Activated naive CD4-positive, alpha-beta T cell treated with anti-CD3 and anti-CD28 coated beads, Interleukin-2, amount 50 U/mL, for 24 hours (primary cell): ENCODE data around the gene AIFM1.
A peak's percentile ranks its signal among the peaks of the same experiment; 100 is the strongest.

ENCODE experiments used
- H3K27ac Mint-ChIP-seq: one replicate; pipeline ENCODE4 v1.8.0; 2021; ENCODE audit warnings: mild to moderate bottlenecking, mixed read lengths
- H3K27me3 Mint-ChIP-seq: one replicate; pipeline ENCODE4 v1.8.0; 2021; ENCODE audit warnings: mixed read lengths
- H3K36me3 Mint-ChIP-seq: one replicate; pipeline ENCODE4 v1.8.0; 2021; ENCODE audit warnings: mixed read lengths
- H3K4me1 Mint-ChIP-seq: one replicate; pipeline ENCODE4 v1.8.0; 2021; ENCODE audit warnings: mixed read lengths
- H3K4me3 Mint-ChIP-seq: one replicate; pipeline ENCODE4 v1.8.0; 2021; ENCODE audit warnings: mild to moderate bottlenecking, mixed read lengths
- H3K9me3 Mint-ChIP-seq: one replicate; pipeline ENCODE4 v1.8.0; 2021; ENCODE audit warnings: mixed read lengths

The AIFM1 gene

GRCh38 chrX:130174045-130174704 is 8.5 kb upstream of the AIFM1 start:
- Mint-ChIP-seq H3K27me3 (no peaks in the 10 kb centered on the region), H3K36me3 (peaks cover 2% of the 10 kb centered on the region), H3K4me3 (peak overlapping the region; percentile 93), H3K27ac (peak overlapping the region; percentile 94), H3K9me3 (no peaks in the 10 kb centered on the region), H3K4me1 (peaks cover 54% of the 10 kb centered on the region)

- Mint-ChIP-seq H3K4me3 (peak overlapping the region; percentile 93), H3K4me1 (peaks cover 54% of the 10 kb centered on the region), H3K27ac (peak overlapping the region; percentile 94), H3K36me3 (peaks cover 2% of the 10 kb centered on the region), H3K9me3 (no peaks in the 10 kb centered on the region), H3K27me3 (no peaks in the 10 kb centered on the region)
Measured at GRCh38 chrX:130173190-130173895, 7.7 kb upstream of the AIFM1 start.

- Mint-ChIP-seq H3K4me1 (peaks cover 44% of the 10 kb centered on the region), H3K9me3 (no peaks in the 10 kb centered on the region), H3K27ac (peak overlapping the region; percentile 94), H3K4me3 (peak overlapping the region; percentile 93), H3K27me3 (no peaks in the 10 kb centered on the region), H3K36me3 (no peaks in the 10 kb centered on the region)
Measured at GRCh38 chrX:130172127-130172845, 6.6 kb upstream of the AIFM1 start.

- Mint-ChIP-seq H3K4me1 (peaks cover 44% of the 10 kb centered on the region), H3K36me3 (no peaks in the 10 kb centered on the region), H3K9me3 (no peaks in the 10 kb centered on the region), H3K27me3 (no peaks in the 10 kb centered on the region), H3K27ac (peak within 1 kb of the TSS; percentile 94), H3K4me3 (peak within 1 kb of the TSS; percentile 93)
Measured at GRCh38 chrX:130171446-130172126, 5.9 kb upstream of the AIFM1 start, which contains the start of gene RAB33A. Gene RAB33A (plus strand): TSS chrX:130171962. CDS start chrX:130172063, 101 bp downstream.

GRCh38 chrX:130170752-130171445 is 5.3 kb upstream of the AIFM1 start:
- Mint-ChIP-seq H3K36me3 (no peaks in the 10 kb centered on the region), H3K27ac (peak overlapping the region; percentile 65), H3K4me1 (peaks cover 42% of the 10 kb centered on the region), H3K27me3 (no peaks in the 10 kb centered on the region), H3K4me3 (peak overlapping the region; percentile 93), H3K9me3 (no peaks in the 10 kb centered on the region)

GRCh38 chrX:130167040-130167439 is 1.4 kb upstream of the AIFM1 start:
- H3K27me3 Mint-ChIP-seq = no peaks in the 10 kb centered on the region
- H3K36me3 Mint-ChIP-seq = no peaks in the 10 kb centered on the region
- no peaks in the 10 kb centered on the region for H3K9me3 Mint-ChIP-seq
- H3K4me3 Mint-ChIP-seq = peak overlapping the region; percentile 98
- H3K27ac Mint-ChIP-seq = peak overlapping the region; percentile 95
- peaks cover 35% of the 10 kb centered on the region for H3K4me1 Mint-ChIP-seq

- Mint-ChIP-seq H3K9me3 (no peaks in the 10 kb centered on the region), H3K27ac (peak overlapping the region; percentile 95), H3K27me3 (no peaks in the 10 kb centered on the region), H3K4me3 (peak overlapping the region; percentile 98), H3K36me3 (no peaks in the 10 kb centered on the region), H3K4me1 (peaks cover 37% of the 10 kb centered on the region)
Measured at GRCh38 chrX:130166503-130166777, 799 bp upstream of the AIFM1 start.

- Mint-ChIP-seq H3K27ac (peak overlapping the region; percentile 95), H3K9me3 (no peaks in the 10 kb centered on the region), H3K27me3 (no peaks in the 10 kb centered on the region), H3K4me3 (peak overlapping the region; percentile 98), H3K4me1 (peaks cover 31% of the 10 kb centered on the region), H3K36me3 (no peaks in the 10 kb centered on the region)
Measured at GRCh38 chrX:130165181-130165702, 399 bp downstream of the AIFM1 start.

GRCh38 chrX:130163398-130163797 is 2.2 kb downstream of the AIFM1 start:
- Mint-ChIP-seq H3K27me3 (no peaks in the 10 kb centered on the region), H3K4me1 (peaks cover 40% of the 10 kb centered on the region), H3K36me3 (no peaks in the 10 kb centered on the region), H3K4me3 (peak overlapping the region; percentile 73), H3K9me3 (no peaks in the 10 kb centered on the region), H3K27ac (no peak overlapping the region)

GRCh38 chrX:130162094-130162735 is 3.4 kb downstream of the AIFM1 start:
- Mint-ChIP-seq H3K4me3 (peak overlapping the region; percentile 4), H3K27ac (no peak overlapping the region), H3K27me3 (no peaks in the 10 kb centered on the region), H3K4me1 (peaks cover 39% of the 10 kb centered on the region), H3K36me3 (no peaks in the 10 kb centered on the region), H3K9me3 (no peaks in the 10 kb centered on the region)

GRCh38 chrX:130159776-130160175 is 5.9 kb downstream of the AIFM1 start:
- Mint-ChIP-seq H3K4me3 (no peak overlapping the region), H3K4me1 (peaks cover 28% of the 10 kb centered on the region), H3K27ac (no peak overlapping the region), H3K9me3 (no peaks in the 10 kb centered on the region), H3K27me3 (no peaks in the 10 kb centered on the region), H3K36me3 (no peaks in the 10 kb centered on the region)

GRCh38 chrX:130158311-130158710 is 7.3 kb downstream of the AIFM1 start:
- no peaks in the 10 kb centered on the region for H3K36me3 Mint-ChIP-seq
- H3K4me1 Mint-ChIP-seq = peaks cover 24% of the 10 kb centered on the region
- H3K4me3 Mint-ChIP-seq = no peak overlapping the region
- no peaks in the 10 kb centered on the region for H3K27me3 Mint-ChIP-seq
- no peak overlapping the region for H3K27ac Mint-ChIP-seq
- H3K9me3 Mint-ChIP-seq = no peaks in the 10 kb centered on the region

GRCh38 chrX:130155564-130155963 is 10.1 kb downstream of the AIFM1 start:
- Mint-ChIP-seq H3K27me3 (no peaks in the 10 kb centered on the region), H3K36me3 (no peaks in the 10 kb centered on the region), H3K9me3 (no peaks in the 10 kb centered on the region), H3K4me3 (no peak overlapping the region), H3K27ac (no peak overlapping the region), H3K4me1 (peaks cover 12% of the 10 kb centered on the region)

GRCh38 chrX:130147631-130148030 is 18.0 kb downstream of the AIFM1 start:
- Mint-ChIP-seq H3K27ac (no peak overlapping the region), H3K4me1 (no peaks in the 10 kb centered on the region), H3K9me3 (no peaks in the 10 kb centered on the region), H3K27me3 (no peaks in the 10 kb centered on the region), H3K4me3 (no peak overlapping the region), H3K36me3 (peaks cover 8% of the 10 kb centered on the region)
